A549 (cell line): Measurements from ENCODE around the gene PNPO. TPM values are rescaled to one million over a fixed set of nuclear protein-coding genes. Genes with fewer than 3 reads are reported as not detected.

Source experiments
- ATAC-seq, 2 experiments: fragments of 200-7000 bp in 1 of 2; fragments of >200 bp in 1 of 2; cut with Nextera tagmentation in 1 of 2; cut with Tn5 transposase in 1 of 2; 3 replicates each; pipeline versions ENCODE4 v1.8.0 to v1.9.1; 2018 to 2020; ENCODE audit warnings: mild to moderate bottlenecking in 1 of 2, moderate library complexity in 1 of 2
- CTCF ChIA-PET: fragments of 300-600 bp; sonication (Branson Sonifier 250); formaldehyde crosslinking; extraction: SDS; loops from one replicate; lab custom pipeline; 2021; ENCODE audit warnings: antibody characterized with exemption, inconsistent platforms; lab: Yijun Ruan, JAX
- POLR2A ChIA-PET: fragments of 350-600 bp; formaldehyde crosslinking; extraction: SDS; loops from one replicate; lab custom pipeline; 2021; ENCODE audit warnings: antibody characterized with exemption, inconsistent platforms; lab: Yijun Ruan, JAX
- DNase-seq, 2 experiments: peaks; one replicate each; pipeline versions ENCODE4 v3.0.0 to v3.0.0-alpha.2; 2011 to 2016; ENCODE audit warnings: low read depth in 1 of 2, low spot score in 1 of 2
- FAIRE-seq: peaks from 2 replicates; lab custom pipeline; 2011; peaks lifted over from hg19 to GRCh38; lab: Jason Lieb, UNC
- H3K27ac ChIP-seq, 2 experiments: fragments of >200 bp; sonication (Bioruptor Twin); formaldehyde crosslinking; 3 replicates each; pipeline ENCODE4 v1.5.1; 2016 to 2017
- H3K4me1 ChIP-seq: fragments of >200 bp; sonication (Bioruptor Twin); formaldehyde crosslinking; 3 replicates; pipeline ENCODE4 v1.6.1; 2016
- H3K4me2 ChIP-seq: fragments of >200 bp; sonication (Bioruptor Twin); formaldehyde crosslinking; 3 replicates; pipeline ENCODE4 v1.6.1; 2016
- H3K4me3 ChIP-seq: fragments of >200 bp; sonication (Bioruptor Twin); formaldehyde crosslinking; 3 replicates; pipeline ENCODE4 v1.5.1; 2016
- H3K9me3 ChIP-seq: fragments of >200 bp; sonication (Bioruptor Twin); formaldehyde crosslinking; 3 replicates; pipeline ENCODE4 v1.6.1; 2016
- ATOH8 ChIP-seq: fragments of 250-450 bp; sonication (Bioruptor Pico); IDR thresholded peaks from 2 replicates; pipeline ENCODE4 v1.5.0; 2020; ENCODE audit warnings: low read depth, mild to moderate bottlenecking, moderate library complexity
- BCL3 ChIP-seq: fragments of >200 bp; sonication (Bioruptor Twin); formaldehyde crosslinking; IDR thresholded peaks from 3 replicates; pipeline ENCODE4 v1.6.1; 2016
- CBX2 ChIP-seq: fragments of 200-600 bp; sonication (generic); IDR thresholded peaks from 2 replicates; pipeline ENCODE4 v1.6.1; 2016; ENCODE audit warnings: low read depth, mild to moderate bottlenecking, borderline replicate concordance
- CEBPB ChIP-seq, 2 experiments: fragments of >200 bp in 1 of 2; sonication (Bioruptor Twin) in 1 of 2; formaldehyde crosslinking in 1 of 2; IDR thresholded peaks; 2 replicates each; pipeline ENCODE4 v1.6.1; 2012 to 2016
- CHD2 ChIP-seq: fragments of 150-350 bp; IDR thresholded peaks from 2 replicates; pipeline ENCODE4 v1.6.1; 2014; ENCODE audit warnings: low read length; ENCODE audit not compliant: partially characterized antibody
- E2F6 ChIP-seq: IDR thresholded peaks from 2 replicates; pipeline ENCODE4 v1.6.1; 2012; ENCODE audit warnings: low read depth, borderline replicate concordance
- EHF ChIP-seq: fragments of 250-450 bp; sonication (Bioruptor Pico); IDR thresholded peaks from 2 replicates; pipeline ENCODE4 v1.5.0; 2020; ENCODE audit warnings: mild to moderate bottlenecking
- ESRRA ChIP-seq: fragments of 150-350 bp; IDR thresholded peaks from 2 replicates; pipeline ENCODE4 v1.6.1; 2014; ENCODE audit warnings: mild to moderate bottlenecking, low read length, borderline replicate concordance
- FOSL2 ChIP-seq, 2 experiments: fragments of 450-650 bp in 1 of 2; fragments of >200 bp in 1 of 2; sonication (Bioruptor Twin) in 1 of 2; formaldehyde crosslinking; IDR thresholded peaks; 2 replicates each; pipeline versions ENCODE4 v1.5.0 to v1.6.1; 2016 to 2020; ENCODE audit warnings: mild to moderate bottlenecking in 1 of 2, moderate library complexity in 1 of 2
- FOXS1 ChIP-seq: fragments of 250-450 bp; sonication (Bioruptor Pico); IDR thresholded peaks from 2 replicates; pipeline ENCODE4 v1.5.0; 2020; ENCODE audit warnings: mild to moderate bottlenecking, moderate library complexity
- GATA3 ChIP-seq: IDR thresholded peaks from 2 replicates; pipeline ENCODE4 v1.6.1; 2012; ENCODE audit warnings: borderline replicate concordance
- HES2 ChIP-seq: fragments of >200 bp; sonication (Bioruptor Twin); formaldehyde crosslinking; IDR thresholded peaks from 2 replicates; pipeline ENCODE4 v1.6.1; 2016
- HOXB5 ChIP-seq: fragments of 250-450 bp; sonication (Bioruptor Pico); IDR thresholded peaks from 2 replicates; pipeline ENCODE4 v1.5.0; 2020; ENCODE audit warnings: mild to moderate bottlenecking, moderate library complexity
- JUN ChIP-seq, 2 experiments: fragments of >200 bp; sonication (Bioruptor Twin); formaldehyde crosslinking; IDR thresholded peaks; 2 replicates in 1 of 2; 3 replicates in 1 of 2; pipeline ENCODE4 v1.6.1; 2016 to 2017
- JUNB ChIP-seq: fragments of >200 bp; sonication (Bioruptor Twin); formaldehyde crosslinking; IDR thresholded peaks from 2 replicates; pipeline ENCODE4 v1.6.1; 2016
- KDM5A ChIP-seq: fragments of 200-600 bp; sonication (generic); IDR thresholded peaks from 2 replicates; pipeline ENCODE4 v1.6.1; 2016; ENCODE audit warnings: antibody characterized with exemption, mild to moderate bottlenecking
- MAX ChIP-seq: IDR thresholded peaks from 2 replicates; pipeline ENCODE4 v1.6.1; 2012
- MYC ChIP-seq: IDR thresholded peaks from 2 replicates; pipeline ENCODE4 v1.6.1; 2012; ENCODE audit warnings: mild to moderate bottlenecking, inconsistent platforms, low read length, improper control_type of control experiment, borderline replicate concordance
- PBX3 ChIP-seq: IDR thresholded peaks from 2 replicates; pipeline ENCODE4 v1.6.1; 2012
- PHF8 ChIP-seq: fragments of 200-600 bp; sonication (generic); IDR thresholded peaks from 2 replicates; pipeline ENCODE4 v1.6.1; 2016; ENCODE audit warnings: low read depth, mild to moderate bottlenecking, antibody characterized with exemption, moderate library complexity, borderline replicate concordance
- POLR2A ChIP-seq: IDR thresholded peaks from 2 replicates; pipeline ENCODE4 v1.6.1; 2012; ENCODE audit warnings: mild to moderate bottlenecking, low read length
- RARB ChIP-seq: fragments of 250-450 bp; sonication (Bioruptor Pico); IDR thresholded peaks from 2 replicates; pipeline ENCODE4 v1.8.0; 2021; ENCODE audit warnings: mild to moderate bottlenecking, moderate library complexity
- REST ChIP-seq: fragments of 200-600 bp; sonication (generic); IDR thresholded peaks from 2 replicates; pipeline ENCODE4 v1.6.1; 2016; ENCODE audit warnings: antibody characterized with exemption, mild to moderate bottlenecking, moderate library complexity
- RFX5 ChIP-seq: fragments of 450-650 bp; IDR thresholded peaks from 2 replicates; pipeline ENCODE4 v1.7.1; 2014; ENCODE audit warnings: antibody characterized with exemption, mild to moderate bottlenecking, moderate library complexity
- SREBF2 ChIP-seq: fragments of 450-650 bp; IDR thresholded peaks from 2 replicates; pipeline ENCODE4 v1.6.1; 2014; ENCODE audit warnings: mild to moderate bottlenecking, moderate library complexity
- TFCP2L1 ChIP-seq: fragments of 250-450 bp; sonication (Bioruptor Pico); IDR thresholded peaks from 2 replicates; pipeline ENCODE4 v1.5.0; 2021; ENCODE audit warnings: mild to moderate bottlenecking
- TP53 ChIP-seq: fragments of 250-450 bp; sonication (Bioruptor Pico); IDR thresholded peaks from 2 replicates; pipeline ENCODE4 v1.5.0; 2021; ENCODE audit warnings: mild to moderate bottlenecking, moderate library complexity
- USF2 ChIP-seq: fragments of 450-650 bp; IDR thresholded peaks from 2 replicates; pipeline ENCODE4 v1.6.1; 2014; ENCODE audit warnings: antibody characterized with exemption
- ZC3H11A ChIP-seq: fragments of 450-650 bp; IDR thresholded peaks from 2 replicates; pipeline ENCODE4 v1.6.1; 2014; ENCODE audit warnings: antibody characterized with exemption, mild to moderate bottlenecking
- WGBS: methylation state at CpG from one replicate; pipeline ENCODE4 v1.1.6; 2017; ENCODE audit errors: missing lambda C conversion rate; 5-methylcytosine and 5-hydroxymethylcytosine counted together
- polyA minus RNA-seq: library from RNA; depleted of rRNA, polyadenylated mRNA; stranded (reverse); fragments of >200 nt; gene quantifications from 2 replicates; pipeline ENCODE4 v1.2.3, GENCODE V29; 2011; rRNA and poly(A)+ RNA removed
- polyA plus RNA-seq, 4 experiments: library from polyadenylated mRNA; depleted of rRNA in 3 of 4; stranded (reverse); fragments of >200 nt; fragmentation: RNase III in 1 of 4; extraction: RNeasy Plus Mini Kit Qiagen cat#74134 plus additional on column Dnase treatment in 1 of 4; gene quantifications; 2 replicates in 3 of 4; 3 replicates in 1 of 4; pipeline ENCODE4 v1.2.3, GENCODE V29; 2011 to 2017

Gene PNPO
- 40.8 and 43.4 TPM in 2 replicates for polyA plus RNA-seq (2011; rRNA removed)
- 23.8 and 27.6 TPM in 2 replicates for polyA plus RNA-seq (2012; cell fraction: cytosol; rRNA removed)
- 14.3 and 18.6 TPM in 2 replicates for polyA plus RNA-seq (2012; cell fraction: nucleus; rRNA removed)
- 28.7 to 29.8 TPM (median 29.5 TPM) in 3 replicates for polyA plus RNA-seq (2017; fragmentation: RNase III; extraction: RNeasy Plus Mini Kit Qiagen cat#74134 plus additional on column Dnase treatment)
- polyA minus RNA-seq, result 80.8 and 86.2 TPM in 2 replicates

GRCh38 chr17:47941246-47942095, at the start of gene PNPO:
PNPO (plus strand) TSS chr17:47941571; CDS start chr17:47941676, 105 bp downstream.
- Histone ChIP-seq H3K27ac (peak within 1 kb of the TSS; percentile 87 to 93), H3K9me3 (no peaks in the 10 kb centered on the region), H3K4me2 (peak within 1 kb of the TSS; percentile 89), H3K4me1 (peaks cover 29% of the 10 kb centered on the region), H3K4me3 (peak within 1 kb of the TSS; percentile 71)
- peak; percentile 97 to 100 for ATAC-seq
- ChIA-PET POLR2A (interaction anchor here (0.6 to 2.1 kb wide), 16 partner anchors 11 to 620 kb away, joined by 3 to 35 read pairs (median 4); partner anchors contain the start of genes CDK5RAP3, KPNB1, LRRC46 and MRPL10), CTCF (interaction anchor here (0.6 to 24.7 kb wide), 10 partner anchors 4 to 299 kb away, joined by 3 to 1426 read pairs (median 66); partner anchors contain the start of genes CDK5RAP3, PNPO, PRR15L and SCRN2)
- peak; percentile 96 for FAIRE-seq
- DNase-seq, result peak; percentile 99 to 100
- 3% methylated on average over 29 of the region's 50 CpGs for WGBS
- TF ChIP-seq HES2 (no peak), MAX (peak; percentile 100), ESRRA (no peak), POLR2A (peak; percentile 82), ATOH8 (CRISPR knock-in tag) (0 out of 2 replicates have a peak, but pooled peaks have one; percentile 63), EHF (CRISPR knock-in tag) (peak; percentile 94), TP53 (CRISPR knock-in tag) (peak; percentile 81), MYC (peak; percentile 93), REST (no peak), E2F6 (peak; percentile 100), JUN (IDR thresholded peaks at IDR 0.05) (peak; percentile 63 to 77; a peak in 4 of 5 replicates), GATA3 (no peak), USF2 (peak; percentile 90), ZC3H11A (no peak), PHF8 (peak; percentile 79; the same call in 1 of the 2 replicates), CBX2 (no peak), RARB (0 out of 2 replicates have a peak, but pooled peaks have one; percentile 32), KDM5A (peak; percentile 59; the same call in 1 of the 2 replicates), RFX5 (peak; percentile 71), FOSL2 (IDR thresholded peaks at IDR 0.05) (no peak), FOSL2 (CRISPR knock-in tag; IDR thresholded peaks at IDR 0.05) (peak; percentile 25; the same call in 1 of the 2 replicates), PBX3 (peak; percentile 74; the same call in 1 of the 2 replicates), TFCP2L1 (CRISPR knock-in tag) (no peak), CEBPB (IDR thresholded peaks at IDR 0.05) (peak in 1 of 2 experiments; percentile 2; a peak in 1 of 4 replicates), JUNB (no peak), FOXS1 (CRISPR knock-in tag) (peak; percentile 33; the same call in 1 of the 2 replicates), BCL3 (peak; percentile 86; the same call in 2 of the 3 replicates), HOXB5 (CRISPR knock-in tag) (peak; percentile 92), CHD2 (no peak), SREBF2 (no peak)
